Karpas-422 (cell line): Measurements from ENCODE around the gene DPRX. TPM values are rescaled to one million over a fixed set of nuclear protein-coding genes. Genes with fewer than 3 reads are reported as not detected.

Source experiments
- DNase-seq: peaks from one replicate; pipeline ENCODE4 v3.0.0-alpha.2; 2015
- H2AFZ ChIP-seq: fragments of 200-600 bp; sonication (generic); 2 replicates; pipeline ENCODE4 v1.6.1; 2014; ENCODE audit warnings: antibody characterized with exemption, low read length, mixed read lengths
- H3K27ac ChIP-seq: fragments of 200-600 bp; sonication (generic); 2 replicates; pipeline ENCODE4 v1.5.1; 2014; ENCODE audit warnings: mild to moderate bottlenecking, low read length, moderate library complexity
- H3K27me3 ChIP-seq: fragments of 200-600 bp; sonication (generic); 2 replicates; pipeline ENCODE4 v1.6.1; 2014; ENCODE audit warnings: low read length, mixed read lengths
- H3K36me3 ChIP-seq: fragments of 200-600 bp; sonication (generic); 2 replicates; pipeline ENCODE4 v1.6.1; 2014; ENCODE audit warnings: low read length, mixed read lengths; ENCODE audit not compliant: insufficient read depth
- H3K4me1 ChIP-seq: fragments of 200-600 bp; sonication (generic); 2 replicates; pipeline ENCODE4 v1.6.1; 2014; ENCODE audit warnings: mild to moderate bottlenecking, low read length, mixed read lengths
- H3K4me2 ChIP-seq: fragments of 200-600 bp; sonication (generic); 2 replicates; pipeline ENCODE4 v1.6.1; 2014; ENCODE audit warnings: low read length, low read depth, mild to moderate bottlenecking; ENCODE audit not compliant: poor library complexity, severe bottlenecking
- H3K4me3 ChIP-seq: fragments of 200-600 bp; sonication (generic); 2 replicates; pipeline ENCODE4 v1.5.1; 2014; ENCODE audit warnings: mild to moderate bottlenecking, antibody characterized with exemption, low read length, mixed read lengths
- H3K79me2 ChIP-seq: fragments of 200-600 bp; sonication (generic); 2 replicates; pipeline ENCODE4 v1.6.1; 2014; ENCODE audit warnings: mild to moderate bottlenecking, low read length, mixed read lengths
- H3K9ac ChIP-seq: fragments of 200-600 bp; sonication (generic); 2 replicates; pipeline ENCODE4 v1.6.0; 2014; ENCODE audit warnings: low read length
- H3K9me2 ChIP-seq: fragments of 200-600 bp; sonication (generic), shearing (Covaris generic); replicated peaks from 2 replicates; pipeline ENCODE4 v1.6.0; 2014; ENCODE audit warnings: mild to moderate bottlenecking, low read length, moderate library complexity; ENCODE audit not compliant: insufficient read depth
- H3K9me3 ChIP-seq: fragments of 300-700, 200-600 bp; sonication (generic); 2 replicates; pipeline ENCODE4 v1.6.1; 2014; ENCODE audit warnings: low read length, mixed read lengths
- H4K20me1 ChIP-seq: fragments of 200-600 bp; sonication (generic); 2 replicates; pipeline ENCODE4 v1.6.1; 2014; ENCODE audit warnings: mild to moderate bottlenecking, antibody characterized with exemption, low read length, low read depth; ENCODE audit not compliant: insufficient read depth
- total RNA-seq: library from RNA; depleted of rRNA; stranded (reverse); fragments of >200 nt; shearing (Covaris generic); gene quantifications from 2 replicates; pipeline ENCODE4 v1.2.3, GENCODE V29; 2014; ENCODE audit warnings: low replicate concordance

Gene DPRX
- total RNA-seq, 1 experiment from 2014 or later, result not detected

GRCh38 chr19:53600217-53600616 is 31.6 kb upstream of the DPRX start:
- Histone ChIP-seq H3K36me3 (no peaks in the 10 kb centered on the region), H3K4me3 (no peak overlapping the region), H2AFZ (no peak overlapping the region), H3K4me1 (no peaks in the 10 kb centered on the region), H3K27ac (no peak overlapping the region), H3K79me2 (no peaks in the 10 kb centered on the region), H3K27me3 (no peaks in the 10 kb centered on the region), H3K9ac (no peak overlapping the region), H4K20me1 (no peaks in the 10 kb centered on the region), H3K9me3 (no peaks in the 10 kb centered on the region), H3K4me2 (no peak overlapping the region), H3K9me2 (no peaks in the 10 kb centered on the region)
- DNase-seq, result no peak

- Histone ChIP-seq H3K36me3 (no peaks in the 10 kb centered on the region), H3K27me3 (no peaks in the 10 kb centered on the region), H3K9me2 (no peaks in the 10 kb centered on the region), H3K79me2 (no peaks in the 10 kb centered on the region), H3K4me2 (no peak overlapping the region), H3K9me3 (no peaks in the 10 kb centered on the region), H4K20me1 (no peaks in the 10 kb centered on the region), H3K4me3 (no peak overlapping the region), H3K27ac (no peak overlapping the region), H3K9ac (no peak overlapping the region), H3K4me1 (no peaks in the 10 kb centered on the region), H2AFZ (no peak overlapping the region)
- DNase-seq, result no peak
These were observed 25.8 kb upstream of the DPRX start for GRCh38 chr19:53606031-53606430.

- Histone ChIP-seq H2AFZ (no peak overlapping the region), H3K79me2 (no peaks in the 10 kb centered on the region), H3K9me3 (no peaks in the 10 kb centered on the region), H3K27me3 (no peaks in the 10 kb centered on the region), H3K4me1 (no peaks in the 10 kb centered on the region), H3K4me3 (no peak overlapping the region), H3K9ac (no peak overlapping the region), H3K4me2 (no peak overlapping the region), H3K27ac (no peak overlapping the region), H3K36me3 (no peaks in the 10 kb centered on the region), H4K20me1 (no peaks in the 10 kb centered on the region), H3K9me2 (no peaks in the 10 kb centered on the region)
- no peak for DNase-seq
These were observed 23.4 kb upstream of the DPRX start for GRCh38 chr19:53608381-53608780.

DNA sequence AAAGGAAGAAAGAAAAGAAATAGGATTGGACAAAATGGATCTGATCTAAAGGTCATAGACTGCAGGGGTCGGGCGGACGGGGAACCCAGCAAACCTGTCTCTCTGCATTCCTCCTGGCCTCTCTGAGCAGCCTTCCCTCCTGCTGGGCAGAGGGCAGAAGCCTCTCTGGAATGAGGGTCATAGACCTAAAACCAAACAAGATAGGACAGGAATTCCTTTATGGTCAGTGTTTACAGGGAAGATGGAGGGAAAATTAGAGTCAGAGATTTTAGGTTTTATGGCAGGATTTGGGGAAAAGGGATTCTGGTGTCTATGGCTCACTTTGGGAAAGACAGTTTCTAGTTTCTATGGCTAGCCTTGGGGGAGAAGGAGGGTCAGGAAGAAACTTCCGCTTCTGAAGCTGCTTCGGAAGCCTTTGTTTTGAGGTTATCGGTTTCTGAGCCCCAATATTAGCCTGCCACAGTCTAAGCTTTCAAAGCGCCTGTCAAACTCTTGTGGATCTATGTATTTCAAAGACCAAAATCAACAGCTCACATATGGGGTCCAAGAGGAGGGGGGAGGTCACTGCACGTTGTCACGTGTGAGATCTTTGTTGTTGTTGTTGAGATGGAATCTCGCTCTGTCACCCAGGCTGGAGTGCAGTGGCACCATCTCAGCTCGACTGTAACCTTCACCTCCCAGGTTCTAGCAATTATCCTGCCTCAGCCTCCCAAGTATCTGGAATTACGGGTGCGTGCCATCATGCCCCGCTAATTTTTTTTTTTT is 18.9 kb upstream of the DPRX start:
- Histone ChIP-seq H3K36me3 (no peaks in the 10 kb centered on the region), H3K4me3 (no peak overlapping the region), H3K4me2 (no peak overlapping the region), H3K27ac (no peak overlapping the region), H4K20me1 (no peaks in the 10 kb centered on the region), H3K4me1 (no peaks in the 10 kb centered on the region), H3K79me2 (no peaks in the 10 kb centered on the region), H3K27me3 (no peaks in the 10 kb centered on the region), H2AFZ (no peak overlapping the region), H3K9me2 (no peaks in the 10 kb centered on the region), H3K9ac (no peak overlapping the region), H3K9me3 (no peaks in the 10 kb centered on the region)
- DNase-seq, result no peak

- H2AFZ ChIP-seq, result no peak overlapping the region
- no peak for DNase-seq
- no peak overlapping the region for H3K27ac ChIP-seq
- no peak overlapping the region for H3K4me3 ChIP-seq
- no peaks in the 10 kb centered on the region for H3K79me2 ChIP-seq
- no peak overlapping the region for H3K4me2 ChIP-seq
- H3K27me3 ChIP-seq, result no peaks in the 10 kb centered on the region
- H3K4me1 ChIP-seq, result no peaks in the 10 kb centered on the region
- H4K20me1 ChIP-seq, result no peaks in the 10 kb centered on the region
- H3K36me3 ChIP-seq, result no peaks in the 10 kb centered on the region
- no peak overlapping the region for H3K9ac ChIP-seq
- no peaks in the 10 kb centered on the region for H3K9me2 ChIP-seq
- no peaks in the 10 kb centered on the region for H3K9me3 ChIP-seq
These were observed 9.7 kb upstream of the DPRX start for GRCh38 chr19:53621885-53622740.

- no peak for DNase-seq
These were observed 6.8 kb upstream of the DPRX start for GRCh38 chr19:53624771-53625545.

GRCh38 chr19:53626486-53626885 is 5.3 kb upstream of the DPRX start:
- Histone ChIP-seq H4K20me1 (no peaks in the 10 kb centered on the region), H3K27me3 (no peaks in the 10 kb centered on the region), H3K9ac (no peak overlapping the region), H3K4me3 (no peak overlapping the region), H3K79me2 (no peaks in the 10 kb centered on the region), H2AFZ (no peak overlapping the region), H3K4me1 (no peaks in the 10 kb centered on the region), H3K27ac (no peak overlapping the region), H3K4me2 (no peak overlapping the region), H3K36me3 (no peaks in the 10 kb centered on the region), H3K9me3 (no peaks in the 10 kb centered on the region), H3K9me2 (no peaks in the 10 kb centered on the region)
- DNase-seq, result no peak

More at GRCh38 chr19:53624771-53625545, 6.8 kb upstream of the DPRX start:
- no peak overlapping the region for H3K27ac ChIP-seq
- H4K20me1 ChIP-seq, result no peaks in the 10 kb centered on the region
- H3K79me2 ChIP-seq, result no peaks in the 10 kb centered on the region
- no peaks in the 10 kb centered on the region for H3K9me3 ChIP-seq
- no peak overlapping the region for H2AFZ ChIP-seq
- no peaks in the 10 kb centered on the region for H3K36me3 ChIP-seq
- H3K4me2 ChIP-seq, result no peak overlapping the region
- no peak overlapping the region for H3K4me3 ChIP-seq
- no peaks in the 10 kb centered on the region for H3K27me3 ChIP-seq
- H3K9ac ChIP-seq, result no peak overlapping the region
- H3K4me1 ChIP-seq, result no peaks in the 10 kb centered on the region
- no peaks in the 10 kb centered on the region for H3K9me2 ChIP-seq

- DNase-seq, result no peak
- H3K36me3 ChIP-seq, result no peaks in the 10 kb centered on the region
- no peak overlapping the region for H3K4me2 ChIP-seq
- no peak overlapping the region for H2AFZ ChIP-seq
- H3K9ac ChIP-seq, result no peak overlapping the region
- no peak overlapping the region for H3K27ac ChIP-seq
- no peak overlapping the region for H3K4me3 ChIP-seq
- no peaks in the 10 kb centered on the region for H3K9me2 ChIP-seq
- no peaks in the 10 kb centered on the region for H3K27me3 ChIP-seq
- H3K4me1 ChIP-seq, result no peaks in the 10 kb centered on the region
- no peaks in the 10 kb centered on the region for H3K9me3 ChIP-seq
- no peaks in the 10 kb centered on the region for H3K79me2 ChIP-seq
- H4K20me1 ChIP-seq, result no peaks in the 10 kb centered on the region
These were observed 4.8 kb upstream of the DPRX start for GRCh38 chr19:53626976-53627375.
